Measurements from ENCODE around the gene MAP3K3.
"Not testable (repeated sequence)": the region's sequence is repeated elsewhere in the genome, so short reads cannot be mapped to it uniquely, and the experiment has no call there.

Gene MAP3K3

DNA sequence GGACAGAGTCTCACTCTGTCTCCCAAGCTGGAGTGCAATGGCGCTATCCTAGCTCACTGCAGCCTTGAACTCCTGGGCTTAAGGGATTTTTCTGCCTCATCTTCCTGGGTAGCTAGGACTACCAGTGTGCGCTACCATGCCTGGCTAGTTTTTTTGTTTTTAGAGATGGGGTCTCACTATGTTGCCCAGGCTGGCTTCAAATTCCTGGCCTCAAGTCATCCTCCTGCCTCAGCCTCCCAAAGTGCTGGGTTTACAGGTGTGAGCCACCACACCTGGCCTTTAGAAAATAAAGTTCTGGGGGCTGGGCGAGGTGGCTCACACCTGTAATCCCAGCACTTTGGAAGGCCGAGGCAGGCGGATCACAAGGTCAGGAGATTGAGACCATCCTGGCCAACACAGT is 98.0 kb downstream of the MAP3K3 start:
- H3K27me3 ChIP-seq (ENCODE audit: insufficient read depth, low read length); H2AFZ ChIP-seq (ENCODE audit: low read depth, low read length); H3K9me3 ChIP-seq (ENCODE audit: low read length); H3K4me3 ChIP-seq (ENCODE audit: low read length): not testable (repeated sequence)
- H3K4me1 ChIP-seq (ENCODE audit: insufficient read depth, low read length), result peaks cover 17% of the 10 kb centered on the region
- peaks cover 18% of the 10 kb centered on the region for H3K36me3 ChIP-seq (ENCODE audit: insufficient read depth, low read length)

DNA sequence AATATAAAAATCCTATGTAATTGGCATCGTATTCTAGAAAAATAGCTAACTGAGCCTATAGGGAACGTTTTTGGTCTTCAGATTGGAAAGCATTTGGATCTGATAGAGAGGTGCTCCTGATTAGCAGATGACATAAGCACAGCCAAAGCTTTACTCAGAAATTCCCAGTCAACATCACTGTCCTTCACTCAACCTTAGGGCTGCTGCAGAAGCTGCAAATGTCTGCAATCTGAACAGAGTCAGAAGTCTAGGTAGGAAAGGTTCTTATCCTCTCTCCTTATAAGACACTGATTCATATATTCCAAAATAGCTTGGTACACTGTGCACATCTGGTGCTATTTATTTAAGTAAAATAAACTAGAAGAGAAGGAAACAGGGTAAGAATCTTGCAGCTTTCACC is 100.2 kb downstream of the MAP3K3 start:
- H3K4me1 ChIP-seq (ENCODE audit: insufficient read depth, low read length), result peaks cover 17% of the 10 kb centered on the region
- H3K9me3 ChIP-seq (ENCODE audit: low read length), result no peaks in the 10 kb centered on the region
- H2AFZ ChIP-seq (ENCODE audit: low read depth, low read length), result no peak overlapping the region
- no peak overlapping the region for H3K4me3 ChIP-seq (ENCODE audit: low read length)
- H3K27me3 ChIP-seq (ENCODE audit: insufficient read depth, low read length), result no peaks in the 10 kb centered on the region
- peaks cover 21% of the 10 kb centered on the region for H3K36me3 ChIP-seq (ENCODE audit: insufficient read depth, low read length)

- Histone ChIP-seq H3K4me1 (ENCODE audit: insufficient read depth, low read length) (peaks cover 7% of the 10 kb centered on the region), H3K9me3 (ENCODE audit: low read length) (no peaks in the 10 kb centered on the region), H3K36me3 (ENCODE audit: insufficient read depth, low read length) (peaks cover 8% of the 10 kb centered on the region), H3K27me3 (ENCODE audit: insufficient read depth, low read length) (no peaks in the 10 kb centered on the region), H2AFZ (ENCODE audit: low read depth, low read length) (no peak overlapping the region), H3K4me3 (ENCODE audit: low read length) (no peak overlapping the region)
Observed at GRCh38 chr17:63735691-63736090, 113.5 kb downstream of the MAP3K3 start.

GRCh38 chr17:63740464-63741142 is 118.4 kb downstream of the MAP3K3 start:
- Histone ChIP-seq H3K4me3 (ENCODE audit: low read length) (peak overlapping the region; percentile 95), H3K36me3 (ENCODE audit: insufficient read depth, low read length) (peaks cover 6% of the 10 kb centered on the region), H2AFZ (ENCODE audit: low read depth, low read length) (peak overlapping the region; percentile 69), H3K27me3 (ENCODE audit: insufficient read depth, low read length) (no peaks in the 10 kb centered on the region), H3K9me3 (ENCODE audit: low read length) (no peaks in the 10 kb centered on the region), H3K4me1 (ENCODE audit: insufficient read depth, low read length) (peaks cover 8% of the 10 kb centered on the region)

DNA sequence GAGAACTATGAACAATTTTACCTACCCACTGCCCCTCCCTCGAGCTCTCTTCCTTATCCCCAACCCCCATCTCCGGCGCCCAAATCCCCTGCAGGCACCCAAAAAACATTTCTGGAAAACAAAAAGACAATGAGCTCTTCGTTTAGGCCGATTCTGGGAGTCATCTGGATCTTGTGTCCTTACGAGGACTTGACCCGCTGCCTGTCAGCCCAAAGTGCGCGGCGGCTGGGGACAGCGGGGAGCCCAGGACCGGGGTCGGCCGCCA is 118.9 kb downstream of the MAP3K3 start:
- Histone ChIP-seq H3K9me3 (ENCODE audit: low read length) (no peaks in the 10 kb centered on the region), H3K36me3 (ENCODE audit: insufficient read depth, low read length) (peaks cover 11% of the 10 kb centered on the region), H3K4me3 (ENCODE audit: low read length) (peak overlapping the region; percentile 95), H2AFZ (ENCODE audit: low read depth, low read length) (peak overlapping the region; percentile 69), H3K4me1 (ENCODE audit: insufficient read depth, low read length) (peaks cover 8% of the 10 kb centered on the region), H3K27me3 (ENCODE audit: insufficient read depth, low read length) (no peaks in the 10 kb centered on the region)

DNA sequence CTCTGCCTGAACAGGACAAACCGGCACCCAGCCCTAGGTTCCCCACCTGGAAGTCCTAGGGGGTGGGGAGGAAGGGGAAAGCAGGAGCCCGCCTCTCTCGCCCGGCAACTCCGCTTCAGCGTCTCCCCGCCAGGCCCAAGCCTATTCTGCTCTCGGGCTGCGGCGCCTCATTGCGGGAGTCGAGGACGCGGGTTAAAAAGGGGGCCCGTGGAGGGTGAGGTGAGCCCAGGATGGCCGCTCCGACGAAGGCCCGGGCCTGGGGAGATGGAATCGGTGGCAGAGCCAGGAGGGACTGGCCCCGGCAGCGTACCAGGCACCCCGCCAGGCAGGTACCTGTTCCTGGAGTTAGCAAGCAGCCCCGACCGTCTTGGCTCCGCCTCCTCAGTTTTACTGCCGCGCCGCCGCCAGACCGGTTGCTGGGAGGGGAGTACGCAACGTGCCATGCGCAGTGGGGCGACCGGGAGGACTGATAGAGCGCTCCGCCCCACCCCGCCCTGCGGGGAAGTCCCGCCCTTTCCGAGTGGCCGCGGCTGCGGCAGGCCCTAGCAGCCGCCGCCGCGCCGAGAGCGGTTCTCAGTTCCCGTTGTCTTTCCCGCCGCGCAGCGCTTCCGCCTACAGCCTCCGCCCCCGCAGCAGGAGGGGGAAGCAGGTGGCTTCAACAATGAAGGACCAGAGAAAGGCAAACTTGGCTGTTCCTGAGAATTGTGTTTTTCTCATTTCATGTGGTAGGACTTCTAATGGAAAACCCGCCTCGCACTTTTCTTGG is 119.4 kb downstream of the MAP3K3 start, which contains the start of gene STRADA:
STRADA (minus strand) TSS at position 392 of the 766 bp plus-strand sequence. CDS start 13,430 bp downstream, outside the sequence.
- Histone ChIP-seq H3K36me3 (ENCODE audit: insufficient read depth, low read length) (peaks cover 15% of the 10 kb centered on the region), H3K4me1 (ENCODE audit: insufficient read depth, low read length) (peaks cover 8% of the 10 kb centered on the region), H3K4me3 (ENCODE audit: low read length) (peak within 1 kb of the TSS; percentile 95), H3K9me3 (ENCODE audit: low read length) (no peaks in the 10 kb centered on the region), H3K27me3 (ENCODE audit: insufficient read depth, low read length) (no peaks in the 10 kb centered on the region), H2AFZ (ENCODE audit: low read depth, low read length) (peak within 1 kb of the TSS; percentile 88)

Data from neuron (in vitro differentiated cells).